H9 (cell line): Measurements from ENCODE around the gene TMIGD3. TPM values are rescaled to one million over a fixed set of nuclear protein-coding genes. Genes with fewer than 3 reads are reported as not detected.

Experiments
- DNase-seq: peaks from one replicate; pipeline ENCODE4 v3.0.0-alpha.2; 2017
- H2AFZ ChIP-seq: one replicate; pipeline ENCODE4 v1.6.1; 2013; ENCODE audit warnings: mild to moderate bottlenecking, low read length, control low read depth, moderate library complexity
- H2AK5ac ChIP-seq: 2 replicates; pipeline ENCODE4 v1.6.1; 2013; ENCODE audit warnings: low read length, control low read depth, mixed read lengths; ENCODE audit not compliant: insufficient read length
- H2BK120ac ChIP-seq: one replicate; pipeline ENCODE4 v1.6.1; 2013; ENCODE audit warnings: low read depth, mild to moderate bottlenecking, low read length, control low read depth, inconsistent platforms; ENCODE audit not compliant: poor library complexity, severe bottlenecking
- H2BK12ac ChIP-seq: 2 replicates; pipeline ENCODE4 v1.6.1; 2013; ENCODE audit warnings: low read length, control low read depth, mixed read lengths, low read depth; ENCODE audit not compliant: insufficient read length
- H2BK15ac ChIP-seq: 2 replicates; pipeline ENCODE4 v1.6.1; 2013; ENCODE audit warnings: low read depth, low read length, control low read depth
- H2BK20ac ChIP-seq: one replicate; pipeline ENCODE4 v1.6.1; 2013; ENCODE audit warnings: low read depth, mild to moderate bottlenecking, low read length, control low read depth, inconsistent platforms; ENCODE audit not compliant: poor library complexity, severe bottlenecking
- H2BK5ac ChIP-seq: 2 replicates; pipeline ENCODE4 v1.6.1; 2013; ENCODE audit warnings: low read length, control low read depth, mixed read lengths; ENCODE audit not compliant: insufficient read length
- H3K14ac ChIP-seq: 2 replicates; pipeline ENCODE4 v1.6.1; 2013; ENCODE audit warnings: low read length, control low read depth; ENCODE audit not compliant: insufficient read depth
- H3K18ac ChIP-seq: 2 replicates; pipeline ENCODE4 v1.6.1; 2013; ENCODE audit warnings: low read depth, mild to moderate bottlenecking, mixed read lengths, low read length, control low read depth; ENCODE audit not compliant: insufficient read length
- H3K23ac ChIP-seq: 2 replicates; pipeline ENCODE4 v1.6.1; 2013; ENCODE audit warnings: low read length, control low read depth, mixed read lengths, low read depth; ENCODE audit not compliant: insufficient read length
- H3K23me2 ChIP-seq: 2 replicates; pipeline ENCODE4 v1.6.1; 2013; ENCODE audit warnings: low read depth, mild to moderate bottlenecking, mixed read lengths, low read length, control low read depth; ENCODE audit not compliant: insufficient read length, poor library complexity, severe bottlenecking
- H3K27ac ChIP-seq: 2 replicates; pipeline ENCODE4 v1.5.1; 2013; ENCODE audit warnings: low read length, control low read depth, mixed read lengths, low read depth; ENCODE audit not compliant: insufficient read length
- H3K27me3 ChIP-seq: 2 replicates; pipeline ENCODE4 v1.6.1; 2013; ENCODE audit warnings: low read length, control low read depth, inconsistent platforms; ENCODE audit not compliant: insufficient read depth
- H3K4ac ChIP-seq: 2 replicates; pipeline ENCODE4 v1.6.1; 2013; ENCODE audit warnings: low read depth, mild to moderate bottlenecking, control low read depth, inconsistent platforms, low read length, moderate library complexity
- H3K4me1 ChIP-seq: 2 replicates; pipeline ENCODE4 v1.6.1; 2013; ENCODE audit warnings: low read length, control low read depth, inconsistent platforms; ENCODE audit not compliant: insufficient read depth
- H3K4me2 ChIP-seq: 2 replicates; pipeline ENCODE4 v1.6.1; 2013; ENCODE audit warnings: low read length, control low read depth, mixed read lengths; ENCODE audit not compliant: insufficient read length, insufficient read depth
- H3K56ac ChIP-seq: 2 replicates; pipeline ENCODE4 v1.6.1; 2013; ENCODE audit warnings: low read depth, mild to moderate bottlenecking, mixed read lengths, low read length, control low read depth; ENCODE audit not compliant: insufficient read length
- H3K79me1 ChIP-seq: 2 replicates; pipeline ENCODE4 v1.6.1; 2013; ENCODE audit warnings: low read depth, mild to moderate bottlenecking, moderate library complexity, low read length, control low read depth, inconsistent platforms; ENCODE audit not compliant: insufficient read depth, poor library complexity, severe bottlenecking
- H3K79me2 ChIP-seq: 2 replicates; pipeline ENCODE4 v1.6.1; 2013; ENCODE audit warnings: low read length, control low read depth, inconsistent platforms; ENCODE audit not compliant: insufficient read depth
- H3K9ac ChIP-seq: 2 replicates; pipeline ENCODE4 v1.6.1; 2013; ENCODE audit warnings: low read length, control low read depth, mixed read lengths; ENCODE audit not compliant: insufficient read length; ENCODE audit errors: extremely low read depth
- H3K9me3 ChIP-seq: one replicate; pipeline ENCODE4 v1.6.1; 2013; ENCODE audit warnings: low read depth, low read length, inconsistent platforms; ENCODE audit not compliant: control insufficient read depth
- H3T11ph ChIP-seq: one replicate; pipeline ENCODE4 v1.6.1; 2013; ENCODE audit warnings: mild to moderate bottlenecking, low read length, control low read depth, inconsistent platforms
- H4K20me1 ChIP-seq: one replicate; pipeline ENCODE4 v1.6.1; 2013; ENCODE audit not compliant: control insufficient read depth, insufficient read length, insufficient read depth
- H4K5ac ChIP-seq: 2 replicates; pipeline ENCODE4 v1.6.1; 2013; ENCODE audit warnings: low read depth, mild to moderate bottlenecking, mixed read lengths, low read length, control low read depth; ENCODE audit not compliant: insufficient read length
- H4K8ac ChIP-seq: replicated peaks from 2 replicates; pipeline ENCODE4 v1.6.1; 2013; ENCODE audit warnings: low read length, control low read depth, mixed read lengths, low read depth; ENCODE audit not compliant: insufficient read length
- H4K91ac ChIP-seq: 2 replicates; pipeline ENCODE4 v1.6.1; 2013; ENCODE audit warnings: low read depth, mild to moderate bottlenecking, moderate library complexity, mixed read lengths, low read length, control low read depth; ENCODE audit not compliant: insufficient read length
- H3K27ac Mint-ChIP-seq, 3 experiments: 2 replicates in 2 of 3; 3 replicates in 1 of 3; pipeline ENCODE4 v1.8.0; 2020 to 2021; ENCODE audit warnings: mixed read lengths in 3 of 3, mild to moderate bottlenecking in 1 of 3, moderate library complexity in 1 of 3
- H3K27me3 Mint-ChIP-seq: 2 replicates; pipeline ENCODE4 v1.8.0; 2021; ENCODE audit warnings: low read depth, mild to moderate bottlenecking, moderate library complexity, mixed read lengths
- H3K36me3 Mint-ChIP-seq, 3 experiments: 2 replicates in 2 of 3; 3 replicates in 1 of 3; pipeline ENCODE4 v1.8.0; 2020 to 2021; ENCODE audit warnings: low read depth in 3 of 3, mixed read lengths in 3 of 3; ENCODE audit not compliant: insufficient read depth in 1 of 3
- H3K4me1 Mint-ChIP-seq, 2 experiments: 2 replicates each; pipeline ENCODE4 v1.8.0; 2020; ENCODE audit warnings: mixed read lengths in 2 of 2
- H3K4me3 Mint-ChIP-seq, 2 experiments: 2 replicates in 1 of 2; 3 replicates in 1 of 2; pipeline ENCODE4 v1.8.0; 2020 to 2021; ENCODE audit warnings: mild to moderate bottlenecking in 2 of 2, mixed read lengths in 2 of 2, moderate library complexity in 1 of 2
- H3K9me3 Mint-ChIP-seq, 2 experiments: 2 replicates in 1 of 2; 3 replicates in 1 of 2; pipeline ENCODE4 v1.8.0; 2020; ENCODE audit warnings: mild to moderate bottlenecking in 2 of 2, mixed read lengths in 2 of 2, moderate library complexity in 1 of 2
- WGBS: extraction: QIAGEN DNeasy Blood & Tissue Kit; methylation state at CpG from one replicate; pipeline ENCODE4 v1.1.7; 2013; ENCODE audit warnings: missing lambda C conversion rate, low lambda C conversion rate, mixed read lengths; ENCODE audit not compliant: insufficient read length; ENCODE audit errors: extremely low coverage; 5-methylcytosine and 5-hydroxymethylcytosine counted together
- total RNA-seq: library from RNA; stranded (reverse); gene quantifications from 2 replicates; pipeline ENCODE4 v1.2.1, GENCODE V29; 2021
- TF ChIP-seq, protein P1 (sequence below): fragments of 200-600 bp; sonication (generic); conservative IDR thresholded peaks from 3 replicates; pipeline ENCODE4 v1.8.0; 2021; ENCODE audit warnings: antibody characterized with exemption, mild to moderate bottlenecking

TMIGD3 gene
- total RNA-seq, 1 experiment from 2014 or later: not detected

DNA sequence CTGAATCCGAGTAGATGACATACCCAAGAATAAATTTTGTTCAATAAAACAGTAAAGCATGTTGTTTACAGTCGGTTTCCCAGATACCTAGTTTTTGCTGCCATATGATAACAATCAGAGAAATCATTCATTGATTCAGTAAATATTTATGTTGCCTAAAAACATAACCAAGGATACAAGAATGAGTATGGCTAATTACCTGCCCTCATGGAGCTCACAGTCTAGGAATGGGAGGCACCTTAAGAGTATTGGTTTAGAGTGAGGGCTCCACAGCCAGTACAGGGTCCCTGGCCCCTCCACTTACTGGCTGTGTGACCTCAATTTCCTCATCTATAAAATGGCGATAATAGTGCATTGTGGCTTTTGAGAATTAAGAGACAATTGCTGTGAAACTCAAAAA is 53.2 kb downstream of the TMIGD3 start:
- no peaks in the 10 kb centered on the region for H4K20me1 ChIP-seq
- no peak overlapping the region for H2BK120ac ChIP-seq
- peaks cover 14% of the 10 kb centered on the region for H3K23me2 ChIP-seq
- no peak overlapping the region for H2BK12ac ChIP-seq
- no CpG with 5 or more reads among the region's 3 CpGs for WGBS
- H3K14ac ChIP-seq: no peak overlapping the region
- no peaks in the 10 kb centered on the region for H3K27me3 ChIP-seq
- Mint-ChIP-seq H3K9me3 (no peaks in the 10 kb centered on the region), H3K27ac (peak overlapping the region in 2 of 3 experiments; percentile 99 to 100; a peak in 4 of 7 replicates), H3K4me1 (peaks cover 12 to 21% of the 10 kb centered on the region in 2 experiments), H3K27me3 (no peaks in the 10 kb centered on the region), H3K4me3 (peak overlapping the region; percentile 100), H3K36me3 (peaks cover 15 to 53% (median 28%) of the 10 kb centered on the region in 3 experiments)
- H2AFZ ChIP-seq: no peak overlapping the region
- no peak overlapping the region for H3K56ac ChIP-seq
- H3T11ph ChIP-seq: no peak overlapping the region
- H2BK15ac ChIP-seq: no peak overlapping the region
- H4K5ac ChIP-seq: no peak overlapping the region
- H3K27ac ChIP-seq: no peak overlapping the region
- TF ChIP-seq, protein P1, sequence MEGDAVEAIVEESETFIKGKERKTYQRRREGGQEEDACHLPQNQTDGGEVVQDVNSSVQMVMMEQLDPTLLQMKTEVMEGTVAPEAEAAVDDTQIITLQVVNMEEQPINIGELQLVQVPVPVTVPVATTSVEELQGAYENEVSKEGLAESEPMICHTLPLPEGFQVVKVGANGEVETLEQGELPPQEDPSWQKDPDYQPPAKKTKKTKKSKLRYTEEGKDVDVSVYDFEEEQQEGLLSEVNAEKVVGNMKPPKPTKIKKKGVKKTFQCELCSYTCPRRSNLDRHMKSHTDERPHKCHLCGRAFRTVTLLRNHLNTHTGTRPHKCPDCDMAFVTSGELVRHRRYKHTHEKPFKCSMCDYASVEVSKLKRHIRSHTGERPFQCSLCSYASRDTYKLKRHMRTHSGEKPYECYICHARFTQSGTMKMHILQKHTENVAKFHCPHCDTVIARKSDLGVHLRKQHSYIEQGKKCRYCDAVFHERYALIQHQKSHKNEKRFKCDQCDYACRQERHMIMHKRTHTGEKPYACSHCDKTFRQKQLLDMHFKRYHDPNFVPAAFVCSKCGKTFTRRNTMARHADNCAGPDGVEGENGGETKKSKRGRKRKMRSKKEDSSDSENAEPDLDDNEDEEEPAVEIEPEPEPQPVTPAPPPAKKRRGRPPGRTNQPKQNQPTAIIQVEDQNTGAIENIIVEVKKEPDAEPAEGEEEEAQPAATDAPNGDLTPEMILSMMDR: no peak
- no peak for DNase-seq
- H4K91ac ChIP-seq: no peak overlapping the region
- no peak overlapping the region for H4K8ac ChIP-seq
- H3K18ac ChIP-seq: no peak overlapping the region
- H2BK20ac ChIP-seq: no peak overlapping the region
- H3K79me2 ChIP-seq: peaks cover 18% of the 10 kb centered on the region; the same call in 1 of the 2 replicates
- H3K23ac ChIP-seq: no peak overlapping the region
- peak overlapping the region; percentile 77 for H3K4me2 ChIP-seq
- H3K4ac ChIP-seq: no peak overlapping the region
- peaks cover 16% of the 10 kb centered on the region for H3K79me1 ChIP-seq
- H2AK5ac ChIP-seq: no peak overlapping the region
- no peaks in the 10 kb centered on the region for H3K4me1 ChIP-seq
- H2BK5ac ChIP-seq: no peak overlapping the region
- H3K9me3 ChIP-seq: no peaks in the 10 kb centered on the region
- H3K9ac ChIP-seq: peak overlapping the region; percentile 98
